HepG2 (cell line): ENCODE results near the gene UBE2O.

Source experiments
- CEBPB ChIP-seq: IDR thresholded peaks from 2 replicates; pipeline ENCODE4 v1.6.1; 2011; ENCODE audit warnings: low read depth, low read length, improper control_type of control experiment, borderline replicate concordance
- POLR2A ChIP-seq, 2 experiments: IDR thresholded peaks; 2 replicates each; pipeline ENCODE4 v1.6.1; 2011; ENCODE audit warnings: low read depth in 2 of 2, low read length in 2 of 2, mild to moderate bottlenecking in 1 of 2, moderate library complexity in 1 of 2; ENCODE audit not compliant: insufficient read depth in 1 of 2
- RFX1 ChIP-seq: fragments of 450-650 bp; IDR thresholded peaks from 2 replicates; pipeline ENCODE4 v1.6.1; 2017
- SNAI1 ChIP-seq: sonication (generic); formaldehyde crosslinking; IDR thresholded peaks from 2 replicates; pipeline ENCODE4 v1.5.0; 2020; ENCODE audit warnings: mild to moderate bottlenecking, missing genetic modification reagents, borderline replicate concordance
- SP1 ChIP-seq, 2 experiments: fragments of 450-650 bp in 1 of 2; sonication (generic) in 1 of 2; formaldehyde crosslinking in 1 of 2; IDR thresholded peaks; 2 replicates each; pipeline versions ENCODE4 v1.4.0 to v1.6.1; 2016 to 2020; ENCODE audit warnings: missing genetic modification reagents in 1 of 2
- TEAD3 ChIP-seq: optimal IDR thresholded peaks from 2 replicates; pipeline ENCODE3; 2016; ENCODE audit warnings: borderline replicate concordance
- ZNF121 ChIP-seq: sonication (generic); formaldehyde crosslinking; IDR thresholded peaks from 2 replicates; pipeline ENCODE4 v1.5.0; 2020; ENCODE audit warnings: mild to moderate bottlenecking, missing genetic modification reagents
- ZNF577 ChIP-seq: sonication (generic); formaldehyde crosslinking; IDR thresholded peaks from 2 replicates; pipeline ENCODE4 v1.4.0; 2020; ENCODE audit warnings: mild to moderate bottlenecking, low read depth, missing genetic modification reagents, borderline replicate concordance
- ZNF878 ChIP-seq: sonication (generic); formaldehyde crosslinking; IDR thresholded peaks from 2 replicates; pipeline ENCODE4 v1.8.1; 2023; ENCODE audit warnings: mild to moderate bottlenecking, missing genetic modification reagents, moderate library complexity
- TF ChIP-seq, protein P1 (sequence below): sonication (generic); formaldehyde crosslinking; IDR thresholded peaks from 2 replicates; pipeline ENCODE4 v1.5.0; 2020; ENCODE audit warnings: mild to moderate bottlenecking, missing genetic modification reagents, moderate library complexity
- TF ChIP-seq, protein P2 (sequence below), 2 experiments: sonication (generic) in 1 of 2; formaldehyde crosslinking in 1 of 2; IDR thresholded peaks; 2 replicates each; pipeline versions ENCODE4 v1.4.0 to v1.6.1; 2016 to 2020; ENCODE audit warnings: borderline replicate concordance in 1 of 2, low read depth in 1 of 2, mild to moderate bottlenecking in 1 of 2, missing genetic modification reagents in 1 of 2

GRCh38 chr17:76369804-76370203 lies 83.1 kb downstream of the UBE2O start:
- no peak for TF ChIP-seq RFX1
- no peak for TF ChIP-seq ZNF878
- no peak for TF ChIP-seq TEAD3 (CRISPR knock-in tag)
- no peak for TF ChIP-seq ZNF121 (CRISPR knock-in tag)
- no peak for TF ChIP-seq ZNF577 (CRISPR knock-in tag)
- TF ChIP-seq CEBPB: no peak
- TF ChIP-seq, protein P1, sequence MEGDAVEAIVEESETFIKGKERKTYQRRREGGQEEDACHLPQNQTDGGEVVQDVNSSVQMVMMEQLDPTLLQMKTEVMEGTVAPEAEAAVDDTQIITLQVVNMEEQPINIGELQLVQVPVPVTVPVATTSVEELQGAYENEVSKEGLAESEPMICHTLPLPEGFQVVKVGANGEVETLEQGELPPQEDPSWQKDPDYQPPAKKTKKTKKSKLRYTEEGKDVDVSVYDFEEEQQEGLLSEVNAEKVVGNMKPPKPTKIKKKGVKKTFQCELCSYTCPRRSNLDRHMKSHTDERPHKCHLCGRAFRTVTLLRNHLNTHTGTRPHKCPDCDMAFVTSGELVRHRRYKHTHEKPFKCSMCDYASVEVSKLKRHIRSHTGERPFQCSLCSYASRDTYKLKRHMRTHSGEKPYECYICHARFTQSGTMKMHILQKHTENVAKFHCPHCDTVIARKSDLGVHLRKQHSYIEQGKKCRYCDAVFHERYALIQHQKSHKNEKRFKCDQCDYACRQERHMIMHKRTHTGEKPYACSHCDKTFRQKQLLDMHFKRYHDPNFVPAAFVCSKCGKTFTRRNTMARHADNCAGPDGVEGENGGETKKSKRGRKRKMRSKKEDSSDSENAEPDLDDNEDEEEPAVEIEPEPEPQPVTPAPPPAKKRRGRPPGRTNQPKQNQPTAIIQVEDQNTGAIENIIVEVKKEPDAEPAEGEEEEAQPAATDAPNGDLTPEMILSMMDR: no peak
- no peak for TF ChIP-seq SP1 (IDR thresholded peaks at IDR 0.05)
- no peak for TF ChIP-seq SP1 (CRISPR knock-in tag; IDR thresholded peaks at IDR 0.05)
- TF ChIP-seq, protein P2, sequence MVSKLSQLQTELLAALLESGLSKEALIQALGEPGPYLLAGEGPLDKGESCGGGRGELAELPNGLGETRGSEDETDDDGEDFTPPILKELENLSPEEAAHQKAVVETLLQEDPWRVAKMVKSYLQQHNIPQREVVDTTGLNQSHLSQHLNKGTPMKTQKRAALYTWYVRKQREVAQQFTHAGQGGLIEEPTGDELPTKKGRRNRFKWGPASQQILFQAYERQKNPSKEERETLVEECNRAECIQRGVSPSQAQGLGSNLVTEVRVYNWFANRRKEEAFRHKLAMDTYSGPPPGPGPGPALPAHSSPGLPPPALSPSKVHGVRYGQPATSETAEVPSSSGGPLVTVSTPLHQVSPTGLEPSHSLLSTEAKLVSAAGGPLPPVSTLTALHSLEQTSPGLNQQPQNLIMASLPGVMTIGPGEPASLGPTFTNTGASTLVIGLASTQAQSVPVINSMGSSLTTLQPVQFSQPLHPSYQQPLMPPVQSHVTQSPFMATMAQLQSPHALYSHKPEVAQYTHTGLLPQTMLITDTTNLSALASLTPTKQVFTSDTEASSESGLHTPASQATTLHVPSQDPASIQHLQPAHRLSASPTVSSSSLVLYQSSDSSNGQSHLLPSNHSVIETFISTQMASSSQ (IDR thresholded peaks at IDR 0.05; ENCODE audit: low read depth): no peak
- TF ChIP-seq, protein P2 (CRISPR knock-in tag; IDR thresholded peaks at IDR 0.05; ENCODE audit: borderline replicate concordance): 0 out of 2 replicates have a peak, but pooled peaks have one; percentile 2
- no peak for TF ChIP-seq SNAI1 (CRISPR knock-in tag)
- TF ChIP-seq POLR2A (IDR thresholded peaks at IDR 0.05; ENCODE audit: insufficient read depth in 1 of 2, low read depth in 2 of 2, low read length in 2 of 2): no peak
